A549 (cell line): ENCODE results near the gene NPLOC4. TPM values are rescaled to one million over a fixed set of nuclear protein-coding genes. Genes with fewer than 3 reads are reported as not detected.

Experiments
- ATAC-seq, 2 experiments: fragments of 200-7000 bp in 1 of 2; fragments of >200 bp in 1 of 2; cut with Nextera tagmentation in 1 of 2; cut with Tn5 transposase in 1 of 2; 3 replicates each; pipeline versions ENCODE4 v1.8.0 to v1.9.1; 2018 to 2020; ENCODE audit warnings: mild to moderate bottlenecking in 1 of 2, moderate library complexity in 1 of 2
- CTCF ChIA-PET: fragments of 300-600 bp; sonication (Branson Sonifier 250); formaldehyde crosslinking; extraction: SDS; loops from one replicate; lab custom pipeline; 2021; ENCODE audit warnings: antibody characterized with exemption, inconsistent platforms; lab: Yijun Ruan, JAX
- POLR2A ChIA-PET: fragments of 350-600 bp; formaldehyde crosslinking; extraction: SDS; loops from one replicate; lab custom pipeline; 2021; ENCODE audit warnings: antibody characterized with exemption, inconsistent platforms; lab: Yijun Ruan, JAX
- DNase-seq, 2 experiments: peaks; one replicate each; pipeline versions ENCODE4 v3.0.0 to v3.0.0-alpha.2; 2011 to 2016; ENCODE audit warnings: low read depth in 1 of 2, low spot score in 1 of 2
- FAIRE-seq: peaks from 2 replicates; lab custom pipeline; 2011; peaks lifted over from hg19 to GRCh38; lab: Jason Lieb, UNC
- H3K27ac ChIP-seq, 2 experiments: fragments of >200 bp; sonication (Bioruptor Twin); formaldehyde crosslinking; 3 replicates each; pipeline ENCODE4 v1.5.1; 2016 to 2017
- H3K4me1 ChIP-seq: fragments of >200 bp; sonication (Bioruptor Twin); formaldehyde crosslinking; 3 replicates; pipeline ENCODE4 v1.6.1; 2016
- H3K4me2 ChIP-seq: fragments of >200 bp; sonication (Bioruptor Twin); formaldehyde crosslinking; 3 replicates; pipeline ENCODE4 v1.6.1; 2016
- H3K4me3 ChIP-seq: fragments of >200 bp; sonication (Bioruptor Twin); formaldehyde crosslinking; 3 replicates; pipeline ENCODE4 v1.5.1; 2016
- H3K9me3 ChIP-seq: fragments of >200 bp; sonication (Bioruptor Twin); formaldehyde crosslinking; 3 replicates; pipeline ENCODE4 v1.6.1; 2016
- BCL3 ChIP-seq: fragments of >200 bp; sonication (Bioruptor Twin); formaldehyde crosslinking; IDR thresholded peaks from 3 replicates; pipeline ENCODE4 v1.6.1; 2016
- CHD2 ChIP-seq: fragments of 150-350 bp; IDR thresholded peaks from 2 replicates; pipeline ENCODE4 v1.6.1; 2014; ENCODE audit warnings: low read length; ENCODE audit not compliant: partially characterized antibody
- CHD4 ChIP-seq: fragments of 200-600 bp; sonication (generic); IDR thresholded peaks from 2 replicates; pipeline ENCODE4 v1.6.1; 2016; ENCODE audit warnings: antibody characterized with exemption, mild to moderate bottlenecking, borderline replicate concordance
- CTCF ChIP-seq: fragments of >200 bp; sonication (Bioruptor Twin); formaldehyde crosslinking; IDR thresholded peaks from 3 replicates; pipeline ENCODE4 v1.5.1; 2016
- E2F6 ChIP-seq: IDR thresholded peaks from 2 replicates; pipeline ENCODE4 v1.6.1; 2012; ENCODE audit warnings: low read depth, borderline replicate concordance
- EHF ChIP-seq: fragments of 250-450 bp; sonication (Bioruptor Pico); IDR thresholded peaks from 2 replicates; pipeline ENCODE4 v1.5.0; 2020; ENCODE audit warnings: mild to moderate bottlenecking
- ELK1 ChIP-seq: fragments of 150-350 bp; IDR thresholded peaks from 2 replicates; pipeline ENCODE4 v1.6.1; 2014; ENCODE audit warnings: low read depth, mild to moderate bottlenecking, low read length
- FOXS1 ChIP-seq: fragments of 250-450 bp; sonication (Bioruptor Pico); IDR thresholded peaks from 2 replicates; pipeline ENCODE4 v1.5.0; 2020; ENCODE audit warnings: mild to moderate bottlenecking, moderate library complexity
- GATA3 ChIP-seq: IDR thresholded peaks from 2 replicates; pipeline ENCODE4 v1.6.1; 2012; ENCODE audit warnings: borderline replicate concordance
- HDAC2 ChIP-seq: fragments of 200-600 bp; sonication (generic); IDR thresholded peaks from 2 replicates; pipeline ENCODE4 v1.6.1; 2016
- HEYL ChIP-seq: fragments of 250-450 bp; sonication (Bioruptor Pico); IDR thresholded peaks from 2 replicates; pipeline ENCODE4 v1.8.0; 2021; ENCODE audit warnings: mild to moderate bottlenecking, moderate library complexity
- JUN ChIP-seq, 2 experiments: fragments of >200 bp; sonication (Bioruptor Twin); formaldehyde crosslinking; IDR thresholded peaks; 2 replicates in 1 of 2; 3 replicates in 1 of 2; pipeline ENCODE4 v1.6.1; 2016 to 2017
- KDM5A ChIP-seq: fragments of 200-600 bp; sonication (generic); IDR thresholded peaks from 2 replicates; pipeline ENCODE4 v1.6.1; 2016; ENCODE audit warnings: antibody characterized with exemption, mild to moderate bottlenecking
- MAFK ChIP-seq: fragments of 450-650 bp; IDR thresholded peaks from 2 replicates; pipeline ENCODE4 v1.6.1; 2014; ENCODE audit not compliant: partially characterized antibody
- MAX ChIP-seq: IDR thresholded peaks from 2 replicates; pipeline ENCODE4 v1.6.1; 2012
- MYC ChIP-seq: IDR thresholded peaks from 2 replicates; pipeline ENCODE4 v1.6.1; 2012; ENCODE audit warnings: mild to moderate bottlenecking, inconsistent platforms, low read length, improper control_type of control experiment, borderline replicate concordance
- PBX3 ChIP-seq: IDR thresholded peaks from 2 replicates; pipeline ENCODE4 v1.6.1; 2012
- PHF8 ChIP-seq: fragments of 200-600 bp; sonication (generic); IDR thresholded peaks from 2 replicates; pipeline ENCODE4 v1.6.1; 2016; ENCODE audit warnings: low read depth, mild to moderate bottlenecking, antibody characterized with exemption, moderate library complexity, borderline replicate concordance
- POLR2A ChIP-seq: IDR thresholded peaks from 2 replicates; pipeline ENCODE4 v1.6.1; 2012; ENCODE audit warnings: mild to moderate bottlenecking, low read length
- RARB ChIP-seq: fragments of 250-450 bp; sonication (Bioruptor Pico); IDR thresholded peaks from 2 replicates; pipeline ENCODE4 v1.8.0; 2021; ENCODE audit warnings: mild to moderate bottlenecking, moderate library complexity
- RFX5 ChIP-seq: fragments of 450-650 bp; IDR thresholded peaks from 2 replicates; pipeline ENCODE4 v1.7.1; 2014; ENCODE audit warnings: antibody characterized with exemption, mild to moderate bottlenecking, moderate library complexity
- RNF2 ChIP-seq: fragments of 200-600 bp; sonication (generic); IDR thresholded peaks from 2 replicates; pipeline ENCODE4 v1.6.1; 2016; ENCODE audit warnings: low read depth, mild to moderate bottlenecking, antibody characterized with exemption, moderate library complexity, borderline replicate concordance
- TFCP2L1 ChIP-seq: fragments of 250-450 bp; sonication (Bioruptor Pico); IDR thresholded peaks from 2 replicates; pipeline ENCODE4 v1.5.0; 2021; ENCODE audit warnings: mild to moderate bottlenecking
- TP53 ChIP-seq: fragments of 250-450 bp; sonication (Bioruptor Pico); IDR thresholded peaks from 2 replicates; pipeline ENCODE4 v1.5.0; 2021; ENCODE audit warnings: mild to moderate bottlenecking, moderate library complexity
- ZSCAN20 ChIP-seq: fragments of 250-450 bp; sonication (Bioruptor Pico); IDR thresholded peaks from 2 replicates; pipeline ENCODE4 v1.8.0; 2022; ENCODE audit warnings: mild to moderate bottlenecking, moderate library complexity
- WGBS: methylation state at CpG from one replicate; pipeline ENCODE4 v1.1.6; 2017; ENCODE audit errors: missing lambda C conversion rate; 5-methylcytosine and 5-hydroxymethylcytosine counted together
- polyA plus RNA-seq, 4 experiments: library from polyadenylated mRNA; depleted of rRNA in 3 of 4; stranded (reverse); fragments of >200 nt; fragmentation: RNase III in 1 of 4; extraction: RNeasy Plus Mini Kit Qiagen cat#74134 plus additional on column Dnase treatment in 1 of 4; gene quantifications; 2 replicates in 3 of 4; 3 replicates in 1 of 4; pipeline ENCODE4 v1.2.3, GENCODE V29; 2011 to 2017

The NPLOC4 gene
- polyA plus RNA-seq, 2 of the 4 experiments (the other 2 are of a cell fraction): 98.5 to 101 TPM

GRCh38 chr17:81672504-81672903 is 35.6 kb upstream of the NPLOC4 start (continued):
- TF ChIP-seq CHD4: no peak
- no peak for TF ChIP-seq MAFK

GRCh38 chr17:81667754-81668153 is 30.8 kb upstream of the NPLOC4 start:
- ATAC-seq: no peak
- Histone ChIP-seq H3K4me3 (peak overlapping the region; percentile 99), H3K27ac (peak overlapping the region in 1 of 2 experiments; percentile 97; a peak in 2 of 6 replicates), H3K9me3 (no peaks in the 10 kb centered on the region), H3K4me1 (peaks cover 22% of the 10 kb centered on the region), H3K4me2 (peak overlapping the region; percentile 90)
- WGBS: 87% methylated on average over 18 of the region's 18 CpGs
- no peak for DNase-seq
- no peak for FAIRE-seq
- TF ChIP-seq EHF (CRISPR knock-in tag) (no peak), JUN (IDR thresholded peaks at IDR 0.05) (0 out of 5 replicates have a peak, but pooled peaks of 1 of the 2 experiments have one; percentile 16), RFX5 (no peak)
- ChIA-PET CTCF (interaction anchor here (0.6 to 1.6 kb wide), 3 partner anchors 34 to 430 kb away, joined by 3 to 7 read pairs (median 3); no protein-coding TSS in a partner anchor), POLR2A (interaction anchor here (0.5 to 1.6 kb wide), 2 partner anchors 16 to 32 kb away, joined by 3 to 11 read pairs; partner anchors contain the start of genes ARL16 and HGS)

- ChIA-PET POLR2A (interaction anchor here (0.6 to 1.5 kb wide), 10 partner anchors 8 to 182 kb away, joined by 3 to 23 read pairs (median 3); partner anchors contain the start of genes ARL16, HGS, NPLOC4 and TSPAN10), CTCF (interaction anchor here (1.2 to 2.7 kb wide), 3 partner anchors 9 to 147 kb away, joined by 4 to 20 read pairs (median 4); no protein-coding TSS in a partner anchor)
- Histone ChIP-seq H3K4me3 (peak within 1 kb of the TSS; percentile 99), H3K27ac (peak within 1 kb of the TSS; percentile 97 to 99), H3K9me3 (no peaks in the 10 kb centered on the region), H3K4me2 (peak within 1 kb of the TSS; percentile 90), H3K4me1 (peaks cover 22% of the 10 kb centered on the region)
- TF ChIP-seq HDAC2: peak; percentile 45; the same call in 1 of the 2 replicates
- peak; percentile 99 for TF ChIP-seq PBX3
- peak; percentile 35; the same call in 1 of the 2 replicates for TF ChIP-seq TP53
- TF ChIP-seq MAX: peak; percentile 95
- TF ChIP-seq ELK1: 0 out of 2 replicates have a peak, but pooled peaks have one; percentile 19
- no peak for TF ChIP-seq ZSCAN20 (CRISPR knock-in tag)
- TF ChIP-seq E2F6: peak; percentile 82
- TF ChIP-seq GATA3: 0 out of 2 replicates have a peak, but pooled peaks have one; percentile 17
- TF ChIP-seq PHF8: peak; percentile 87
- no peak for TF ChIP-seq CHD2
- peak; percentile 18; the same call in 1 of the 2 replicates for TF ChIP-seq TFCP2L1 (CRISPR knock-in tag)
- peak; percentile 97 for TF ChIP-seq POLR2A
- peak; percentile 86 for TF ChIP-seq KDM5A
- peak; percentile 72; the same call in 1 of the 2 replicates for TF ChIP-seq EHF (CRISPR knock-in tag)
- TF ChIP-seq HEYL (CRISPR knock-in tag): no peak
- no peak for TF ChIP-seq RARB (CRISPR knock-in tag)
- no peak for TF ChIP-seq CTCF
- peak; percentile 83 to 91 for TF ChIP-seq JUN (IDR thresholded peaks at IDR 0.05)
- peak; percentile 74 for TF ChIP-seq MYC
- TF ChIP-seq BCL3: peak; percentile 86
- no peak for TF ChIP-seq RNF2
- no peak for TF ChIP-seq FOXS1 (CRISPR knock-in tag)
- FAIRE-seq: peak; percentile 84
- peak; percentile 96 to 99 for ATAC-seq
- under 1% methylated on average over 70 of the region's 96 CpGs for WGBS
- peak; percentile 97 to 98 for DNase-seq
Observed at GRCh38 chr17:81666342-81667191, 29.7 kb upstream of the NPLOC4 start, which contains the start of the genes CCDC137 and OXLD1. Gene CCDC137 (plus strand): TSS chr17:81666737. CDS start chr17:81666767, 30 bp downstream. Gene OXLD1 (minus strand): TSS chr17:81666605. CDS start chr17:81666577, 28 bp downstream.
